Osteoblast (primary cell): ENCODE results near the gene CLCNKA. TPM values are rescaled to one million over a fixed set of nuclear protein-coding genes. Genes with fewer than 3 reads are reported as not detected.
A peak's percentile ranks its signal among the peaks of the same experiment; 100 is the strongest.
"Not testable (repeated sequence)": the region's sequence is repeated elsewhere in the genome, so short reads cannot be mapped to it uniquely, and the experiment has no call there.

Source experiments
- DNase-seq: peaks from one replicate; pipeline ENCODE4 v3.0.0; 2011; ENCODE audit warnings: low spot score, mixed read lengths; ENCODE audit not compliant: insufficient read length; ENCODE audit errors: missing footprints
- H2AFZ ChIP-seq: 2 replicates; pipeline ENCODE4 v1.6.0; 2011; ENCODE audit warnings: mild to moderate bottlenecking, low read length
- H3K27ac ChIP-seq: 2 replicates; pipeline ENCODE4 v1.5.1; 2011; ENCODE audit warnings: mild to moderate bottlenecking, low read depth, low read length, moderate library complexity
- H3K27me3 ChIP-seq: 2 replicates; pipeline ENCODE4 v1.6.0; 2012; ENCODE audit warnings: mild to moderate bottlenecking, control low read depth, inconsistent platforms, low read length, moderate library complexity; ENCODE audit not compliant: insufficient read depth
- H3K36me3 ChIP-seq: 2 replicates; pipeline ENCODE4 v1.5.1; 2011; ENCODE audit warnings: mild to moderate bottlenecking, low read length, control low read depth, moderate library complexity; ENCODE audit not compliant: insufficient read depth
- H3K4me1 ChIP-seq: 2 replicates; pipeline ENCODE4 v1.5.1; 2011; ENCODE audit warnings: mild to moderate bottlenecking, low read length, control low read depth, moderate library complexity; ENCODE audit not compliant: insufficient read depth
- H3K4me2 ChIP-seq: 2 replicates; pipeline ENCODE4 v1.6.0; 2011; ENCODE audit warnings: mild to moderate bottlenecking, low read length; ENCODE audit not compliant: insufficient read depth
- H3K4me3 ChIP-seq: fragments of 200-600 bp; sonication (generic); 3 replicates; pipeline ENCODE4 v1.5.1; 2012; ENCODE audit warnings: mild to moderate bottlenecking, low read length, inconsistent platforms; ENCODE audit not compliant: insufficient read depth
- H3K79me2 ChIP-seq: 2 replicates; pipeline ENCODE4 v1.6.0; 2012; ENCODE audit warnings: mild to moderate bottlenecking, low read length, control low read depth, inconsistent platforms; ENCODE audit not compliant: insufficient read depth
- H3K9me3 ChIP-seq: 2 replicates; pipeline ENCODE4 v1.5.1; 2011; ENCODE audit warnings: low read depth, low read length, control low read depth
- H4K20me1 ChIP-seq: 2 replicates; pipeline ENCODE4 v1.6.0; 2012; ENCODE audit warnings: mild to moderate bottlenecking, low read length, control low read depth; ENCODE audit not compliant: insufficient read depth
- total RNA-seq: library from RNA; depleted of rRNA; stranded (reverse); fragments of >200 nt; gene quantifications from 2 replicates; pipeline ENCODE4 v1.2.3, GENCODE V29; 2012
- TF ChIP-seq, protein P1 (sequence below): IDR thresholded peaks from 2 replicates; pipeline ENCODE4 v1.5.1; 2011; ENCODE audit warnings: mild to moderate bottlenecking, low read depth, low read length, moderate library complexity; ENCODE audit errors: extremely low read depth

The CLCNKA gene
- total RNA-seq, 1 donor = not detected

DNA sequence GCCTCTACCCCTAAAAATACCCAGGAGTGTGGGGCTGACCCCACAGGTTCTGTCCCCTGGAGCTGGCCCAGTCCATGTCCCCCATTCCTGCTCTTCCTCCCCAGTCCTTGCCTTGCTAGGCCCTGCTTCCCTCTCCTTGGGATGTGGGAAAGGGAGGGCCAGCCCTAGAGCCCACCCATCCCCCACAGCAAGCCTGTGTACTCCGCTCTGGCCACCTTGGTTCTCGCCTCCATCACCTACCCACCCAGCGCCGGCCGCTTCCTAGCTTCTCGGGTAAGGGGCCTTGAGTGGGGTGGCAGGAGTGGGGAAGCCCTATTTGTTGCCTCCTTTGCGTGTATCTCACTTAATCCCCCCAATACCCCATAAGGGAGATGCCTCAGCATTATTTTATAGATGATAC lies 28.5 kb downstream of the CLCNKA start:
- no peak overlapping the region for H2AFZ ChIP-seq
- H3K36me3 ChIP-seq = no peaks in the 10 kb centered on the region
- TF ChIP-seq, protein P1, sequence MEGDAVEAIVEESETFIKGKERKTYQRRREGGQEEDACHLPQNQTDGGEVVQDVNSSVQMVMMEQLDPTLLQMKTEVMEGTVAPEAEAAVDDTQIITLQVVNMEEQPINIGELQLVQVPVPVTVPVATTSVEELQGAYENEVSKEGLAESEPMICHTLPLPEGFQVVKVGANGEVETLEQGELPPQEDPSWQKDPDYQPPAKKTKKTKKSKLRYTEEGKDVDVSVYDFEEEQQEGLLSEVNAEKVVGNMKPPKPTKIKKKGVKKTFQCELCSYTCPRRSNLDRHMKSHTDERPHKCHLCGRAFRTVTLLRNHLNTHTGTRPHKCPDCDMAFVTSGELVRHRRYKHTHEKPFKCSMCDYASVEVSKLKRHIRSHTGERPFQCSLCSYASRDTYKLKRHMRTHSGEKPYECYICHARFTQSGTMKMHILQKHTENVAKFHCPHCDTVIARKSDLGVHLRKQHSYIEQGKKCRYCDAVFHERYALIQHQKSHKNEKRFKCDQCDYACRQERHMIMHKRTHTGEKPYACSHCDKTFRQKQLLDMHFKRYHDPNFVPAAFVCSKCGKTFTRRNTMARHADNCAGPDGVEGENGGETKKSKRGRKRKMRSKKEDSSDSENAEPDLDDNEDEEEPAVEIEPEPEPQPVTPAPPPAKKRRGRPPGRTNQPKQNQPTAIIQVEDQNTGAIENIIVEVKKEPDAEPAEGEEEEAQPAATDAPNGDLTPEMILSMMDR = no peak
- no peak overlapping the region for H3K27ac ChIP-seq
- no peak overlapping the region for H3K4me3 ChIP-seq
- no peaks in the 10 kb centered on the region for H3K9me3 ChIP-seq
- peak; percentile 73 for DNase-seq
- no peak overlapping the region for H3K4me2 ChIP-seq
- peaks cover 3% of the 10 kb centered on the region for H3K4me1 ChIP-seq
- no peaks in the 10 kb centered on the region for H3K79me2 ChIP-seq
- H4K20me1 ChIP-seq = no peaks in the 10 kb centered on the region
- peaks cover 3% of the 10 kb centered on the region for H3K27me3 ChIP-seq

DNA sequence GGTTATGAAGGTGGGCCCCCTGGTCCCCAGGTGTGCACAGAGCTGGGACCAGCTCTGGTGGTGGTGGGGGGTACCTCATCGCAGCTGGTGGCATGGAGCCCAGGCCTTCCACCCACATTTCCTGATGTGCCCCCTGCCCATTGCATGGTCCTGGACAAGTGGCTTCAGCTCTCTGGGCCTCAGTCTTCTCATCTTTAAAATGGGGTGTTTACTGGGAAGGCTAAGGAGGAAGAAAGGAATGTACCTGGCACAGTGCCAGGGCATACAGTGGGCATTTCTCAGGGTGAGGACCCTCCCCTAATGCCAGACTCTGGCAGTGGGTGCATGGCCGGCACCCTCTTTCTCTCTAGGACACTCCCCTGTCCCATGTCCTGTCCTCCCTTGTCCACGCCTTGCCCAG lies 29.2 kb downstream of the CLCNKA start:
- TF ChIP-seq, protein P1 = no peak
- Histone ChIP-seq H2AFZ (no peak overlapping the region), H3K27ac (no peak overlapping the region), H3K9me3 (no peaks in the 10 kb centered on the region), H3K4me2 (no peak overlapping the region), H4K20me1 (no peaks in the 10 kb centered on the region), H3K4me3 (no peak overlapping the region), H3K27me3 (peaks cover 3% of the 10 kb centered on the region), H3K36me3 (no peaks in the 10 kb centered on the region), H3K4me1 (peaks cover 3% of the 10 kb centered on the region), H3K79me2 (no peaks in the 10 kb centered on the region)
- DNase-seq = peak; percentile 47

DNA sequence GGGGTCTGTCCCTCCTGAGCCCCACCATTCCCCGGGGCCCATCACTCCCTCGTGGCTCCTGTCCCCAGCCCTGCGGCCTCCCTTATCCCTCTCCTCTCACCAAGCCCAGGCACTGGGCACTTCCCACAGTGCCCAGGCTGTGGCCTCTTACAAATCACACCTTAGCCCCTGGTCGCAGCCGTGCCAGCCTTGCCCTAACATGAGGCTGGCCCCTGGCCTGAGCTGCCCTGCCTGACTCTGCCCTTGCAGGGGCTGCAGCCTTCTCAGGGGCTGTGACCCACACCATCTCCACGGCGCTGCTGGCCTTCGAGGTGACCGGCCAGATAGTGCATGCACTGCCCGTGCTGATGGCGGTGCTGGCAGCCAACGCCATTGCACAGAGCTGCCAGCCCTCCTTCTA lies 30.1 kb downstream of the CLCNKA start:
- H2AFZ ChIP-seq = not testable (repeated sequence)

DNA sequence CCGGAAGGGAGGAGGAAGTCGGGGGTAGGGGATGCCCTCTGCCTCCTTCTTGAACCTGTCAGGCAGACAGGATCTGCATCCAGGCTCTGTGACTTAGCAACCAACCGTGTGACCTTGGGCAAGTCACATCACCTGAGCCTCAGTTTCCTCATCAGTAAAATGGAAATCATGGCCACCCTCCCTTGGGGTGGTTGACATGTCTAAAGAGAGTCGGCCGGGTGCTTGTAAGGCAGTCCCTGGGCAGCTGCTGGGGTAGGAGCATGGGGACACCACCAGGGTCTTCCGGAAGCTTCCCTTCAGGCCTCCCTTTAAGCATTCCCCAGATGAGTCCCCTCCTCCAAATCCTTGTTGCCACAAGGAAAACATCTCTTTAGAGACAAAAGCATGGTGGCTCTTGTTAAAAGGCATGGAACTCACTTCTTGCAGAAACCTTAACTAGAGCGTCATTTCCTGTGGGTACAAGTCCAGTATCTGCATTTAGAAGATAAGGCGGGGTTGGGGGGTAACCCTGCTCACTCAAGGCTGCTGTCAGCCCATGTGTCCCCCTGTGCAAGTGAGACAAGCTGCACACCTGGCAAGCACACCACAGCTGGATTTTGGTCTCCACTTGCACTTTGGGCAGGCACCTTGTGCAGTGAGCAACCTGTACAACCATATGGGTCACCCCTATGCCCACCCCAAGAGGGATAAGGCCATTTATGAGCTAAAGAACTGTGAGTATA lies 32.1 kb downstream of the CLCNKA start:
- H3K9me3 ChIP-seq = no peaks in the 10 kb centered on the region
- TF ChIP-seq, protein P1 = no peak
- H3K27me3 ChIP-seq = peaks cover 3% of the 10 kb centered on the region
- H3K79me2 ChIP-seq = no peaks in the 10 kb centered on the region
- no peaks in the 10 kb centered on the region for H4K20me1 ChIP-seq
- no peak overlapping the region for H2AFZ ChIP-seq
- H3K36me3 ChIP-seq = no peaks in the 10 kb centered on the region
- no peak overlapping the region for H3K4me3 ChIP-seq
- no peak overlapping the region for H3K4me2 ChIP-seq
- no peaks in the 10 kb centered on the region for H3K4me1 ChIP-seq
- no peak overlapping the region for H3K27ac ChIP-seq
- peak; percentile 50 for DNase-seq

More for the DNA sequence above, 30.1 kb downstream of the CLCNKA start:
- not testable (repeated sequence) for H3K36me3 ChIP-seq, H3K27ac ChIP-seq, H3K27me3 ChIP-seq, H3K9me3 ChIP-seq, DNase-seq, H3K4me1 ChIP-seq, H4K20me1 ChIP-seq, H3K4me3 ChIP-seq, H3K4me2 ChIP-seq, H3K79me2 ChIP-seq
